ENCODE results near the gene RMDN3.

The RMDN3 gene

GRCh38 chr15:40764629-40765103 is 9.6 kb upstream of the RMDN3 start:
- Histone ChIP-seq H3K27ac (ENCODE audit: low read depth, low read length) (peak overlapping the region; percentile 44), H3K36me3 (ENCODE audit: insufficient read depth, low read length) (no peaks in the 10 kb centered on the region), H2AFZ (ENCODE audit: low read length, unreplicated experiment) (no peak overlapping the region), H3K79me2 (ENCODE audit: control insufficient read depth, insufficient read depth, low read length, unreplicated experiment) (no peaks in the 10 kb centered on the region), H3K4me1 (ENCODE audit: control insufficient read depth, insufficient read depth, low read length, unreplicated experiment) (peaks cover 44% of the 10 kb centered on the region), H3K4me3 (ENCODE audit: low read depth, low read length) (peak overlapping the region; percentile 68), H3K27me3 (ENCODE audit: insufficient read depth, low read length) (no peaks in the 10 kb centered on the region)

- Histone ChIP-seq H3K4me3 (ENCODE audit: low read depth, low read length) (peak within 1 kb of the TSS; percentile 68), H3K4me1 (ENCODE audit: control insufficient read depth, insufficient read depth, low read length, unreplicated experiment) (peaks cover 41% of the 10 kb centered on the region), H3K27me3 (ENCODE audit: insufficient read depth, low read length) (no peaks in the 10 kb centered on the region), H2AFZ (ENCODE audit: low read length, unreplicated experiment) (peak within 1 kb of the TSS; percentile 7), H3K79me2 (ENCODE audit: control insufficient read depth, insufficient read depth, low read length, unreplicated experiment) (no peaks in the 10 kb centered on the region), H3K27ac (ENCODE audit: low read depth, low read length) (peak within 1 kb of the TSS; percentile 44), H3K36me3 (ENCODE audit: insufficient read depth, low read length) (no peaks in the 10 kb centered on the region)
Observed at GRCh38 chr15:40763801-40764628, 9.0 kb upstream of the RMDN3 start, which contains the start of gene GCHFR. Gene GCHFR, plus strand, starts transcription at chr15:40764068. Its CDS starts 113 bp downstream, at chr15:40764181.

GRCh38 chr15:40762919-40763800 is 8.1 kb upstream of the RMDN3 start:
- Histone ChIP-seq H3K36me3 (ENCODE audit: insufficient read depth, low read length) (no peaks in the 10 kb centered on the region), H3K27ac (ENCODE audit: low read depth, low read length) (peak overlapping the region; percentile 11), H3K79me2 (ENCODE audit: control insufficient read depth, insufficient read depth, low read length, unreplicated experiment) (no peaks in the 10 kb centered on the region), H3K27me3 (ENCODE audit: insufficient read depth, low read length) (no peaks in the 10 kb centered on the region), H3K4me3 (ENCODE audit: low read depth, low read length) (peak overlapping the region; percentile 68), H2AFZ (ENCODE audit: low read length, unreplicated experiment) (peak overlapping the region; percentile 6), H3K4me1 (ENCODE audit: control insufficient read depth, insufficient read depth, low read length, unreplicated experiment) (peaks cover 35% of the 10 kb centered on the region)

GRCh38 chr15:40759961-40760360 is 4.9 kb upstream of the RMDN3 start:
- Histone ChIP-seq H3K27me3 (ENCODE audit: insufficient read depth, low read length) (no peaks in the 10 kb centered on the region), H3K4me1 (ENCODE audit: control insufficient read depth, insufficient read depth, low read length, unreplicated experiment) (peaks cover 11% of the 10 kb centered on the region), H3K36me3 (ENCODE audit: insufficient read depth, low read length) (no peaks in the 10 kb centered on the region), H3K27ac (ENCODE audit: low read depth, low read length) (no peak overlapping the region), H2AFZ (ENCODE audit: low read length, unreplicated experiment) (no peak overlapping the region), H3K79me2 (ENCODE audit: control insufficient read depth, insufficient read depth, low read length, unreplicated experiment) (no peaks in the 10 kb centered on the region), H3K4me3 (ENCODE audit: low read depth, low read length) (no peak overlapping the region)

- Histone ChIP-seq H3K4me3 (ENCODE audit: low read depth, low read length) (no peak overlapping the region), H3K36me3 (ENCODE audit: insufficient read depth, low read length) (no peaks in the 10 kb centered on the region), H3K27ac (ENCODE audit: low read depth, low read length) (no peak overlapping the region), H3K79me2 (ENCODE audit: control insufficient read depth, insufficient read depth, low read length, unreplicated experiment) (peaks cover 25% of the 10 kb centered on the region), H3K4me1 (ENCODE audit: control insufficient read depth, insufficient read depth, low read length, unreplicated experiment) (peaks cover 4% of the 10 kb centered on the region), H3K27me3 (ENCODE audit: insufficient read depth, low read length) (no peaks in the 10 kb centered on the region), H2AFZ (ENCODE audit: low read length, unreplicated experiment) (no peak overlapping the region)
Observed at GRCh38 chr15:40756938-40757337, 1.9 kb upstream of the RMDN3 start.

GRCh38 chr15:40755812-40756208 is 756 bp upstream of the RMDN3 start:
- H2AFZ ChIP-seq (ENCODE audit: low read length, unreplicated experiment) = peak overlapping the region; percentile 68
- H3K4me1 ChIP-seq (ENCODE audit: control insufficient read depth, insufficient read depth, low read length, unreplicated experiment) = peaks cover 4% of the 10 kb centered on the region
- no peaks in the 10 kb centered on the region for H3K27me3 ChIP-seq (ENCODE audit: insufficient read depth, low read length)
- H3K4me3 ChIP-seq (ENCODE audit: low read depth, low read length) = peak overlapping the region; percentile 94
- no peaks in the 10 kb centered on the region for H3K36me3 ChIP-seq (ENCODE audit: insufficient read depth, low read length)
- H3K79me2 ChIP-seq (ENCODE audit: control insufficient read depth, insufficient read depth, low read length, unreplicated experiment) = peaks cover 30% of the 10 kb centered on the region
- peak overlapping the region; percentile 67 for H3K27ac ChIP-seq (ENCODE audit: low read depth, low read length)

GRCh38 chr15:40754574-40754882 is 526 bp downstream of the RMDN3 start:
- H2AFZ ChIP-seq (ENCODE audit: low read length, unreplicated experiment) = peak overlapping the region; percentile 93
- H3K27ac ChIP-seq (ENCODE audit: low read depth, low read length) = no peak overlapping the region
- peaks cover 4% of the 10 kb centered on the region for H3K4me1 ChIP-seq (ENCODE audit: control insufficient read depth, insufficient read depth, low read length, unreplicated experiment)
- H3K27me3 ChIP-seq (ENCODE audit: insufficient read depth, low read length) = no peaks in the 10 kb centered on the region
- H3K36me3 ChIP-seq (ENCODE audit: insufficient read depth, low read length) = no peaks in the 10 kb centered on the region
- H3K79me2 ChIP-seq (ENCODE audit: control insufficient read depth, insufficient read depth, low read length, unreplicated experiment) = peaks cover 30% of the 10 kb centered on the region
- H3K4me3 ChIP-seq (ENCODE audit: low read depth, low read length) = peak overlapping the region; percentile 94

- Histone ChIP-seq H3K27ac (ENCODE audit: low read depth, low read length) (no peak overlapping the region), H3K36me3 (ENCODE audit: insufficient read depth, low read length) (no peaks in the 10 kb centered on the region), H3K4me1 (ENCODE audit: control insufficient read depth, insufficient read depth, low read length, unreplicated experiment) (peaks cover 14% of the 10 kb centered on the region), H3K4me3 (ENCODE audit: low read depth, low read length) (no peak overlapping the region), H2AFZ (ENCODE audit: low read length, unreplicated experiment) (no peak overlapping the region), H3K27me3 (ENCODE audit: insufficient read depth, low read length) (no peaks in the 10 kb centered on the region), H3K79me2 (ENCODE audit: control insufficient read depth, insufficient read depth, low read length, unreplicated experiment) (peaks cover 30% of the 10 kb centered on the region)
Observed at GRCh38 chr15:40751745-40752144, 3.3 kb downstream of the RMDN3 start.

- Histone ChIP-seq H3K79me2 (ENCODE audit: control insufficient read depth, insufficient read depth, low read length, unreplicated experiment) (peaks cover 30% of the 10 kb centered on the region), H3K4me1 (ENCODE audit: control insufficient read depth, insufficient read depth, low read length, unreplicated experiment) (peaks cover 18% of the 10 kb centered on the region), H2AFZ (ENCODE audit: low read length, unreplicated experiment) (no peak overlapping the region), H3K27me3 (ENCODE audit: insufficient read depth, low read length) (no peaks in the 10 kb centered on the region), H3K4me3 (ENCODE audit: low read depth, low read length) (no peak overlapping the region), H3K27ac (ENCODE audit: low read depth, low read length) (no peak overlapping the region), H3K36me3 (ENCODE audit: insufficient read depth, low read length) (no peaks in the 10 kb centered on the region)
Observed at GRCh38 chr15:40750885-40751284, 4.2 kb downstream of the RMDN3 start.

GRCh38 chr15:40749151-40749630 is 5.9 kb downstream of the RMDN3 start:
- Histone ChIP-seq H3K79me2 (ENCODE audit: control insufficient read depth, insufficient read depth, low read length, unreplicated experiment) (peaks cover 23% of the 10 kb centered on the region), H2AFZ (ENCODE audit: low read length, unreplicated experiment) (no peak overlapping the region), H3K4me3 (ENCODE audit: low read depth, low read length) (no peak overlapping the region), H3K36me3 (ENCODE audit: insufficient read depth, low read length) (no peaks in the 10 kb centered on the region; the same call in 1 of the 2 replicates), H3K27ac (ENCODE audit: low read depth, low read length) (no peak overlapping the region), H3K4me1 (ENCODE audit: control insufficient read depth, insufficient read depth, low read length, unreplicated experiment) (peaks cover 27% of the 10 kb centered on the region), H3K27me3 (ENCODE audit: insufficient read depth, low read length) (no peaks in the 10 kb centered on the region)
